Cerebellar nuclear complex (tissue), 1 donor: ENCODE data around the gene NLGN1.
"Not testable (repeated sequence)": the region's sequence is repeated elsewhere in the genome, so short reads cannot be mapped to it uniquely, and the experiment has no call there.

Experiments
- DNase-seq, 2 experiments: peaks; one replicate each; lab custom pipeline; 2025; lab: John Stamatoyannopoulos, UW

NLGN1 gene

GRCh38 chr3:173430576-173430975 lies 33.0 kb downstream of the NLGN1 start:
- DNase-seq = no peak

- no peak for DNase-seq
These were observed 41.5 kb downstream of the NLGN1 start for GRCh38 chr3:173439004-173439403.

- DNase-seq = no peak
These were observed 43.0 kb downstream of the NLGN1 start for GRCh38 chr3:173440514-173440913.

GRCh38 chr3:173451561-173451960 lies 54.0 kb downstream of the NLGN1 start:
- not testable (repeated sequence) for DNase-seq

- DNase-seq = no peak
These were observed 65.7 kb downstream of the NLGN1 start for GRCh38 chr3:173463250-173463649.

GRCh38 chr3:173465112-173465511 lies 67.6 kb downstream of the NLGN1 start:
- no peak for DNase-seq

GRCh38 chr3:173465898-173466678 lies 68.5 kb downstream of the NLGN1 start:
- no peak for DNase-seq

GRCh38 chr3:173467501-173467900 lies 70.0 kb downstream of the NLGN1 start:
- DNase-seq = no peak

- DNase-seq = no peak
These were observed 75.7 kb downstream of the NLGN1 start for GRCh38 chr3:173473237-173473636.

- no peak for DNase-seq
These were observed 81.8 kb downstream of the NLGN1 start for GRCh38 chr3:173479301-173479700.

GRCh38 chr3:173501931-173502489 lies 104.5 kb downstream of the NLGN1 start:
- no peak for DNase-seq

- no peak for DNase-seq
These were observed 105.5 kb downstream of the NLGN1 start for GRCh38 chr3:173502983-173503568.

- no peak for DNase-seq
These were observed 113.0 kb downstream of the NLGN1 start for GRCh38 chr3:173510565-173510964.

GRCh38 chr3:173513123-173513522 lies 115.6 kb downstream of the NLGN1 start:
- DNase-seq = no peak

GRCh38 chr3:173529062-173529711 lies 131.6 kb downstream of the NLGN1 start:
- DNase-seq = no peak

- no peak for DNase-seq
These were observed 134.1 kb downstream of the NLGN1 start for GRCh38 chr3:173531602-173532001.

GRCh38 chr3:173538410-173538809 lies 140.9 kb downstream of the NLGN1 start:
- DNase-seq = no peak

- DNase-seq = not testable (repeated sequence)
These were observed 148.0 kb downstream of the NLGN1 start for GRCh38 chr3:173545590-173545989.

- no peak for DNase-seq
These were observed 149.5 kb downstream of the NLGN1 start for GRCh38 chr3:173547070-173547469.

- DNase-seq = no peak
These were observed 150.7 kb downstream of the NLGN1 start for GRCh38 chr3:173548261-173548660.

GRCh38 chr3:173552526-173552925 lies 155.0 kb downstream of the NLGN1 start:
- DNase-seq = no peak

GRCh38 chr3:173553635-173554280 lies 156.2 kb downstream of the NLGN1 start:
- DNase-seq = no peak
